ENCODE data around the gene CCDC192.

- TF ChIP-seq CTCF (IDR thresholded peaks at IDR 0.05; ENCODE audit: extremely low read depth in 1 of 2, insufficient read depth in 1 of 2, low read depth in 1 of 2, low read length in 2 of 2) (no peak), MAX (IDR thresholded peaks at IDR 0.05; ENCODE audit: insufficient read depth, insufficient read length) (no peak), FOS (IDR thresholded peaks at IDR 0.05; ENCODE audit: borderline replicate concordance, insufficient read depth, low read length) (no peak), POLR2A (IDR thresholded peaks at IDR 0.05; ENCODE audit: low read depth, low read length) (no peak), GATA2 (IDR thresholded peaks at IDR 0.05; ENCODE audit: insufficient read depth, insufficient read length, low read depth, low read length) (no peak), POLR2AphosphoS5 (IDR thresholded peaks at IDR 0.05; ENCODE audit: insufficient read depth, low read depth, low read length) (no peak), EZH2 (IDR thresholded peaks at IDR 0.05; ENCODE audit: borderline replicate concordance, low read depth, low read length, severe bottlenecking) (no peak), JUN (IDR thresholded peaks at IDR 0.05; ENCODE audit: borderline replicate concordance, insufficient read depth, insufficient read length, low read depth) (no peak)
Measured at GRCh38 chr5:127899214-127899610, 196.0 kb downstream of the CCDC192 start.

Measured in endothelial cell of umbilical vein (primary cell).